Panc1 (cell line): ENCODE data around the gene ADAMTS9. TPM values are rescaled to one million over a fixed set of nuclear protein-coding genes. Genes with fewer than 3 reads are reported as not detected.
A peak's percentile ranks its signal among the peaks of the same experiment; 100 is the strongest.

Experiments
- ATAC-seq: fragments of 200-7000 bp; cut with Tn5 transposase; 2 replicates; pipeline ENCODE4 v1.9.1; 2020; ENCODE audit warnings: mild to moderate bottlenecking, moderate library complexity
- Bru-seq: library from RNA; stranded (reverse); fragments of 400-500 nt; gene quantifications from one replicate; lab custom pipeline; 2021; lab: Mats Ljungman, UMichigan
- BruChase-seq, 2 experiments: library from RNA; stranded (reverse); fragments of 400-500 nt; gene quantifications; one replicate each; lab custom pipeline; 2021; lab: Mats Ljungman, UMichigan
- BruUV-seq: library from RNA; stranded (reverse); fragments of 400-500 nt; replicated peaks from 2 replicates; lab custom pipeline; 2021; lab: Mats Ljungman, UMichigan
- CTCF ChIA-PET: fragments of 300-600 bp; sonication (Branson Sonifier 250); formaldehyde crosslinking; loops from one replicate; lab custom pipeline; 2022; ENCODE audit warnings: antibody characterized with exemption; lab: Charles Lee
- POLR2A ChIA-PET: fragments of 300-600 bp; sonication (Branson Sonifier 250); formaldehyde crosslinking; loops from one replicate; lab custom pipeline; 2022; ENCODE audit warnings: antibody characterized with exemption; lab: Charles Lee
- DNase-seq: peaks from one replicate; pipeline ENCODE4 v3.0.0-alpha.2; 2010; ENCODE audit warnings: low read depth, low spot score
- H3K27ac ChIP-seq: 2 replicates; pipeline ENCODE4 v1.5.1; 2011; ENCODE audit warnings: mild to moderate bottlenecking, low read length, inconsistent platforms
- H3K27me3 ChIP-seq: fragments of 200-500 bp; sonication (Bioruptor generic); 2 replicates; pipeline ENCODE4 v1.6.0; 2014; ENCODE audit warnings: low read length, inconsistent platforms; ENCODE audit not compliant: control insufficient read depth, insufficient read depth
- H3K36me3 ChIP-seq: fragments of 200-500 bp; sonication (Bioruptor generic); 2 replicates; pipeline ENCODE4 v1.5.1; 2014; ENCODE audit warnings: inconsistent platforms, mild to moderate bottlenecking, low read length, moderate library complexity; ENCODE audit not compliant: control insufficient read depth, insufficient read depth
- H3K4me1 ChIP-seq: 2 replicates; pipeline ENCODE4 v1.5.1; 2011; ENCODE audit warnings: inconsistent platforms, mild to moderate bottlenecking, low read length, moderate library complexity; ENCODE audit not compliant: control insufficient read depth, insufficient read depth
- H3K4me3 ChIP-seq, 2 experiments: 2 replicates each; pipeline ENCODE4 v1.5.1; 2011 to 2012; ENCODE audit warnings: low read depth in 2 of 2, low read length in 2 of 2, mild to moderate bottlenecking in 2 of 2, inconsistent platforms in 1 of 2, moderate library complexity in 1 of 2
- H3K9me3 ChIP-seq: fragments of 200-500 bp; sonication (Bioruptor generic); 2 replicates; pipeline ENCODE4 v1.5.1; 2014; ENCODE audit warnings: low read depth, mild to moderate bottlenecking, inconsistent platforms, low read length, moderate library complexity; ENCODE audit not compliant: control insufficient read depth, insufficient read depth
- POLR2AphosphoS5 ChIP-seq: IDR thresholded peaks from 2 replicates; pipeline ENCODE4 v1.6.1; 2012; ENCODE audit warnings: mild to moderate bottlenecking, low read depth, low read length, moderate library complexity
- SIN3A ChIP-seq: IDR thresholded peaks from 2 replicates; pipeline ENCODE4 v1.6.1; 2012; ENCODE audit warnings: low read depth, mild to moderate bottlenecking, low read length, moderate library complexity, borderline replicate concordance; ENCODE audit not compliant: insufficient read depth
- TCF7L2 ChIP-seq: IDR thresholded peaks from 2 replicates; pipeline ENCODE4 v1.6.1; 2011; ENCODE audit warnings: mild to moderate bottlenecking, low read depth, low read length, inconsistent platforms
- in situ Hi-C: cut with HindIII; loops from 2 replicates; pipeline ENCODE4 v1.10.0; 2016; ENCODE audit warnings: low sequenced_read_pairs, low pct_unique_long_range_greater_than_20kb
- intact Hi-C: fragments of 100-400 bp; cut with micrococcal nuclease; formaldehyde crosslinking; loops from one replicate; pipeline ENCODE4 v1.10.0; 2022; ENCODE audit not compliant: unreplicated experiment
- long read RNA-seq: library from polyadenylated mRNA; unstranded; transcript quantifications from one replicate; pipeline ENCODE4 v2.0.0, GENCODE V29; 2021; ENCODE audit not compliant: unreplicated experiment
- polyA plus RNA-seq: library from polyadenylated mRNA; unstranded; fragments of >200 nt; gene quantifications from one replicate; pipeline ENCODE4 v1.2.1, GENCODE V29; 2012; ENCODE audit warnings: missing spikeins; ENCODE audit not compliant: insufficient read length
- total RNA-seq: library from RNA; stranded (reverse); gene quantifications from one replicate; pipeline ENCODE4 v1.2.1, GENCODE V29; 2021; ENCODE audit not compliant: unreplicated experiment
- TF ChIP-seq, protein P1 (sequence below): fragments of 450-650 bp; IDR thresholded peaks from 2 replicates; pipeline ENCODE4 v1.5.1; 2017; ENCODE audit warnings: mild to moderate bottlenecking
- TF ChIP-seq, protein P2 (sequence below), 2 experiments: IDR thresholded peaks; 2 replicates each; pipeline ENCODE4 v1.6.1; 2011 to 2012; ENCODE audit warnings: low read depth in 2 of 2, control low read depth in 1 of 2, low read length in 1 of 2, mild to moderate bottlenecking in 1 of 2, moderate library complexity in 1 of 2; ENCODE audit not compliant: insufficient read depth in 1 of 2

The ADAMTS9 gene
- total RNA-seq = 0.05 TPM
- not detected for polyA plus RNA-seq
- percentile 6 among the genes with signal in this experiment for Bru-seq, nascent RNA
- BruChase-seq, experiment 1, labeled RNA remaining after a 2-hour chase = percentile 2 among the genes with signal in this experiment
- BruChase-seq, experiment 2, labeled RNA remaining after a 6-hour chase = percentile 2 among the genes with signal in this experiment
- long read RNA-seq = 0 reads

GRCh38 chr3:64687781-64688604, at the start of gene ADAMTS9:
Gene ADAMTS9, minus strand, starts transcription at chr3:64688000. Its CDS starts 343 bp downstream, at chr3:64687657.
- ChIA-PET CTCF (no interaction called here), POLR2A (no interaction called here)
- no peak for DNase-seq
- BruUV-seq = no TSS peak
- H3K27ac ChIP-seq = no peak within 1 kb of the TSS
- ATAC-seq = peak; percentile 73
- H3K4me1 ChIP-seq = peaks cover 3% of the 10 kb centered on the region; the same call in 1 of the 2 replicates
- in situ Hi-C loops = no loop called here
- intact Hi-C loops = no loop called here
- TF ChIP-seq, protein P1, sequence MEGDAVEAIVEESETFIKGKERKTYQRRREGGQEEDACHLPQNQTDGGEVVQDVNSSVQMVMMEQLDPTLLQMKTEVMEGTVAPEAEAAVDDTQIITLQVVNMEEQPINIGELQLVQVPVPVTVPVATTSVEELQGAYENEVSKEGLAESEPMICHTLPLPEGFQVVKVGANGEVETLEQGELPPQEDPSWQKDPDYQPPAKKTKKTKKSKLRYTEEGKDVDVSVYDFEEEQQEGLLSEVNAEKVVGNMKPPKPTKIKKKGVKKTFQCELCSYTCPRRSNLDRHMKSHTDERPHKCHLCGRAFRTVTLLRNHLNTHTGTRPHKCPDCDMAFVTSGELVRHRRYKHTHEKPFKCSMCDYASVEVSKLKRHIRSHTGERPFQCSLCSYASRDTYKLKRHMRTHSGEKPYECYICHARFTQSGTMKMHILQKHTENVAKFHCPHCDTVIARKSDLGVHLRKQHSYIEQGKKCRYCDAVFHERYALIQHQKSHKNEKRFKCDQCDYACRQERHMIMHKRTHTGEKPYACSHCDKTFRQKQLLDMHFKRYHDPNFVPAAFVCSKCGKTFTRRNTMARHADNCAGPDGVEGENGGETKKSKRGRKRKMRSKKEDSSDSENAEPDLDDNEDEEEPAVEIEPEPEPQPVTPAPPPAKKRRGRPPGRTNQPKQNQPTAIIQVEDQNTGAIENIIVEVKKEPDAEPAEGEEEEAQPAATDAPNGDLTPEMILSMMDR = no peak
- TF ChIP-seq POLR2AphosphoS5 (no peak), TCF7L2 (no peak), SIN3A (no peak)
- TF ChIP-seq, protein P2, sequence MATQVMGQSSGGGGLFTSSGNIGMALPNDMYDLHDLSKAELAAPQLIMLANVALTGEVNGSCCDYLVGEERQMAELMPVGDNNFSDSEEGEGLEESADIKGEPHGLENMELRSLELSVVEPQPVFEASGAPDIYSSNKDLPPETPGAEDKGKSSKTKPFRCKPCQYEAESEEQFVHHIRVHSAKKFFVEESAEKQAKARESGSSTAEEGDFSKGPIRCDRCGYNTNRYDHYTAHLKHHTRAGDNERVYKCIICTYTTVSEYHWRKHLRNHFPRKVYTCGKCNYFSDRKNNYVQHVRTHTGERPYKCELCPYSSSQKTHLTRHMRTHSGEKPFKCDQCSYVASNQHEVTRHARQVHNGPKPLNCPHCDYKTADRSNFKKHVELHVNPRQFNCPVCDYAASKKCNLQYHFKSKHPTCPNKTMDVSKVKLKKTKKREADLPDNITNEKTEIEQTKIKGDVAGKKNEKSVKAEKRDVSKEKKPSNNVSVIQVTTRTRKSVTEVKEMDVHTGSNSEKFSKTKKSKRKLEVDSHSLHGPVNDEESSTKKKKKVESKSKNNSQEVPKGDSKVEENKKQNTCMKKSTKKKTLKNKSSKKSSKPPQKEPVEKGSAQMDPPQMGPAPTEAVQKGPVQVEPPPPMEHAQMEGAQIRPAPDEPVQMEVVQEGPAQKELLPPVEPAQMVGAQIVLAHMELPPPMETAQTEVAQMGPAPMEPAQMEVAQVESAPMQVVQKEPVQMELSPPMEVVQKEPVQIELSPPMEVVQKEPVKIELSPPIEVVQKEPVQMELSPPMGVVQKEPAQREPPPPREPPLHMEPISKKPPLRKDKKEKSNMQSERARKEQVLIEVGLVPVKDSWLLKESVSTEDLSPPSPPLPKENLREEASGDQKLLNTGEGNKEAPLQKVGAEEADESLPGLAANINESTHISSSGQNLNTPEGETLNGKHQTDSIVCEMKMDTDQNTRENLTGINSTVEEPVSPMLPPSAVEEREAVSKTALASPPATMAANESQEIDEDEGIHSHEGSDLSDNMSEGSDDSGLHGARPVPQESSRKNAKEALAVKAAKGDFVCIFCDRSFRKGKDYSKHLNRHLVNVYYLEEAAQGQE (IDR thresholded peaks at IDR 0.05; ENCODE audit: insufficient read depth in 1 of 2, low read depth in 2 of 2, low read length in 1 of 2) = no peak
- no peaks in the 10 kb centered on the region for H3K9me3 ChIP-seq
- H3K4me3 ChIP-seq = peak within 1 kb of the TSS; percentile 45 to 55
- H3K36me3 ChIP-seq = no peaks in the 10 kb centered on the region
- peaks cover 12% of the 10 kb centered on the region for H3K27me3 ChIP-seq

DNA sequence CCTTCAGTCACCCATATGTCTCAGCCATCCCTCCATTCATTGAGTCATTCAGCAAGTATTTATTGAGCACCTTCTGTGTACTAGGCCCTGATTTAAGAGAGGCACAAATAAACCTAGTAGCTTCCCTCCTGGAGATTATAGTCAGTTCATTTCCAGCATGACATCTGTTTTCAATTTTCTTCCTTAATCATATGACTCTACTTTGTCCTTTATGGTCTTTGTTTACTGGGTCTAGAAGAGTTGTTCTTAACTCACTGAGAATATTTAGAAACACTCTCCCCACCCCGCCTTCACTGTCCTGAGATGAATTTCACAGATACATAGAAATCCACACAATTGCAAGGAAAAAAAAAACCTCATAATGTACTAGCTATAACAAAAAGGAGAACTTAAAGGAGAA, 44.8 kb upstream of the ADAMTS9 start:
- ChIA-PET CTCF (no interaction called here), POLR2A (no interaction called here)
- in situ Hi-C loops = no loop called here
- TF ChIP-seq POLR2AphosphoS5 = no peak
- no peak for TF ChIP-seq TCF7L2
- TF ChIP-seq, protein P2 (IDR thresholded peaks at IDR 0.05; ENCODE audit: insufficient read depth in 1 of 2, low read depth in 2 of 2, low read length in 1 of 2) = no peak
- TF ChIP-seq, protein P1 = no peak
- TF ChIP-seq SIN3A = no peak
- Histone ChIP-seq H3K9me3 (no peaks in the 10 kb centered on the region), H3K4me3 (no peak overlapping the region), H3K27me3 (no peaks in the 10 kb centered on the region), H3K27ac (no peak overlapping the region), H3K4me1 (no peaks in the 10 kb centered on the region), H3K36me3 (no peaks in the 10 kb centered on the region)
- no peak for ATAC-seq
- no TSS peak for BruUV-seq
- no peak for DNase-seq
- intact Hi-C loops = no loop called here
